Thymus (tissue), 11 donors: ENCODE results near the gene SCYGR5. TPM values are rescaled to one million over a fixed set of nuclear protein-coding genes. Genes with fewer than 3 reads are reported as not detected.

Experiments
- DNase-seq, 9 donors: peaks; one replicate each; pipeline ENCODE4 v3.0.0-alpha.2; 2013; ENCODE audit warnings: low spot score in 9 of 9, low read depth in 6 of 9, missing footprints in 1 of 9
- H3K27ac ChIP-seq, 2 donors: one replicate each; pipeline ENCODE4 v1.5.1; 2013; ENCODE audit warnings: control low read depth in 1 of 2, low read depth in 1 of 2, low read length in 1 of 2, mild to moderate bottlenecking in 1 of 2, moderate library complexity in 1 of 2
- H3K27me3 ChIP-seq, 2 donors: one replicate each; pipeline ENCODE4 v1.5.1; 2013; ENCODE audit warnings: low read length in 1 of 2; ENCODE audit not compliant: control insufficient read depth in 2 of 2, insufficient read depth in 1 of 2
- H3K36me3 ChIP-seq, 2 donors: one replicate each; pipeline ENCODE4 v1.5.1; 2013; ENCODE audit warnings: low read length in 1 of 2, mild to moderate bottlenecking in 1 of 2, moderate library complexity in 1 of 2; ENCODE audit not compliant: control insufficient read depth in 2 of 2, insufficient read depth in 2 of 2
- H3K4me1 ChIP-seq, 2 donors: one replicate each; pipeline ENCODE4 v1.5.1; 2013; ENCODE audit warnings: low read length in 2 of 2; ENCODE audit not compliant: control insufficient read depth in 2 of 2, insufficient read depth in 2 of 2
- H3K4me3 ChIP-seq, 2 donors: one replicate each; pipeline ENCODE4 v1.5.1; 2013; ENCODE audit warnings: low read length in 2 of 2, control low read depth in 1 of 2, mild to moderate bottlenecking in 1 of 2
- H3K9me3 ChIP-seq, 2 donors: one replicate each; pipeline ENCODE4 v1.5.1; 2013; ENCODE audit warnings: low read length in 1 of 2, mild to moderate bottlenecking in 1 of 2; ENCODE audit not compliant: control insufficient read depth in 2 of 2, insufficient read depth in 1 of 2
- WGBS: extraction: QIAGEN DNeasy Blood & Tissue Kit; methylation state at CpG from one replicate; pipeline ENCODE4 v1.1.7; 2013; 5-methylcytosine and 5-hydroxymethylcytosine counted together
- polyA plus RNA-seq: library from polyadenylated mRNA; stranded (reverse); fragments of 200-250 nt; gene quantifications from one replicate; pipeline ENCODE4 v1.2.3, GENCODE V29; 2013
- total RNA-seq: library from RNA; stranded (reverse); fragments of 120-200 nt; gene quantifications from one replicate; pipeline ENCODE4 v1.2.4, GENCODE V29; 2013
- donor health status: healthy.

Gene SCYGR5
- total and polyA plus RNA-seq, 2 donors = not detected

DNA sequence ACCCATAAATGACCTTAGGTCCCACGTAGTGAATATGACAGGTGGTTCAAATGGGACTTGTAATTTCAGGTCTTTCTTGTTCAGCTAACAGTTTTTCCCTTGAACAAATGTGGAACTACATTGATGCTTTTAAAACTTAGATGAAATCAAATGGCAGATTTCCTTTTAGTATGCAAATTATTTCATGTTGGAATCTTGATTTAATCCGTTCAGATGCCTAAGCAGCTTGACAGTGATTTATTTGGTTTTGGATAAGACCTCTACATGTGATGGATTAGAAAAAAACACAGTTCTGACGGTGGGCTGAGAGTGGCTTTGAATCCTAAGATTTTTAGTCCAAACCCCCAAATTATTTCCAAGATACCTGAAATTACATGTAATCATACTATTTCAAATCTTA is 32.4 kb upstream of the SCYGR5 start:
- 88% methylated on average over 3 of the region's 3 CpGs for WGBS
- no peak for DNase-seq

DNA sequence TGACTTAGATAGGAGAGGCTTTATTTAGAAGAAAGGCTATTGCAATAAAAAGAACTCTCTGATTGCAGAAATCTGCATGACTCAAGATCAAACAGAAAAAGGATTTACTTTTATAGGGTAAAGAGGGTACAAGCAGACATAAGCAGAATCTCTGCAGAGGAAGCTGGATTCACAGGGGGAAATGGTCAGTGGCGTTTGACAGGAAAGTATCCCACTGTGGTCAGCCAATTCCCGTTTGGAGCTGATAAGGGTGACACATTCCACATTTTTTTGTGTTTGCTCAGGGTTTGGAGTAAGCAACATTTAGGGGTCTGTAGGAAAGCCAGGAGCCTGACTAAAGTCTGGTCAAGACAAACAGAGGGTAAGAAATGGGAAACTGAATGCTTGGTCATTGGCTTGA is 23.9 kb upstream of the SCYGR5 start:
- Histone ChIP-seq H3K27me3 (no peaks in the 10 kb centered on the region), H3K9me3 (no peaks in the 10 kb centered on the region), H3K4me3 (no peak overlapping the region), H3K27ac (no peak overlapping the region), H3K36me3 (no peaks in the 10 kb centered on the region), H3K4me1 (no peaks in the 10 kb centered on the region)
- no peak for DNase-seq
- WGBS = 70% methylated on average over 2 of the region's 2 CpGs

More for the DNA sequence above, 32.4 kb upstream of the SCYGR5 start:
- H3K27ac ChIP-seq = no peak overlapping the region
- no peak overlapping the region for H3K4me3 ChIP-seq
- no peaks in the 10 kb centered on the region for H3K4me1 ChIP-seq
- no peaks in the 10 kb centered on the region for H3K27me3 ChIP-seq
- H3K9me3 ChIP-seq = no peaks in the 10 kb centered on the region
- no peaks in the 10 kb centered on the region for H3K36me3 ChIP-seq

- Histone ChIP-seq H3K36me3 (no peaks in the 10 kb centered on the region), H3K27ac (no peak overlapping the region), H3K9me3 (no peaks in the 10 kb centered on the region), H3K4me1 (no peaks in the 10 kb centered on the region), H3K27me3 (no peaks in the 10 kb centered on the region), H3K4me3 (no peak overlapping the region)
- 91% methylated on average over 5 of the region's 5 CpGs for WGBS
- DNase-seq = no peak
These were observed 22.5 kb upstream of the SCYGR5 start for GRCh38 chr2:227643990-227644551.

GRCh38 chr2:227653419-227653818 is 13.2 kb upstream of the SCYGR5 start:
- H3K4me1 ChIP-seq = no peaks in the 10 kb centered on the region
- H3K4me3 ChIP-seq = no peak overlapping the region
- H3K36me3 ChIP-seq = no peaks in the 10 kb centered on the region
- H3K9me3 ChIP-seq = no peaks in the 10 kb centered on the region
- no peak overlapping the region for H3K27ac ChIP-seq
- no peaks in the 10 kb centered on the region for H3K27me3 ChIP-seq
- 78% methylated on average over 4 of the region's 4 CpGs for WGBS
- DNase-seq = no peak

GRCh38 chr2:227654426-227654825 is 12.2 kb upstream of the SCYGR5 start:
- H3K36me3 ChIP-seq = no peaks in the 10 kb centered on the region
- no peak overlapping the region for H3K4me3 ChIP-seq
- no peaks in the 10 kb centered on the region for H3K9me3 ChIP-seq
- 70% methylated on average over 1 of the region's 1 CpG for WGBS
- no peaks in the 10 kb centered on the region for H3K27me3 ChIP-seq
- no peak overlapping the region for H3K27ac ChIP-seq
- H3K4me1 ChIP-seq = no peaks in the 10 kb centered on the region
- DNase-seq = no peak

GRCh38 chr2:227655454-227655853 is 11.2 kb upstream of the SCYGR5 start:
- WGBS = 96% methylated on average over 1 of the region's 1 CpG
- no peak overlapping the region for H3K27ac ChIP-seq
- no peaks in the 10 kb centered on the region for H3K4me1 ChIP-seq

DNA sequence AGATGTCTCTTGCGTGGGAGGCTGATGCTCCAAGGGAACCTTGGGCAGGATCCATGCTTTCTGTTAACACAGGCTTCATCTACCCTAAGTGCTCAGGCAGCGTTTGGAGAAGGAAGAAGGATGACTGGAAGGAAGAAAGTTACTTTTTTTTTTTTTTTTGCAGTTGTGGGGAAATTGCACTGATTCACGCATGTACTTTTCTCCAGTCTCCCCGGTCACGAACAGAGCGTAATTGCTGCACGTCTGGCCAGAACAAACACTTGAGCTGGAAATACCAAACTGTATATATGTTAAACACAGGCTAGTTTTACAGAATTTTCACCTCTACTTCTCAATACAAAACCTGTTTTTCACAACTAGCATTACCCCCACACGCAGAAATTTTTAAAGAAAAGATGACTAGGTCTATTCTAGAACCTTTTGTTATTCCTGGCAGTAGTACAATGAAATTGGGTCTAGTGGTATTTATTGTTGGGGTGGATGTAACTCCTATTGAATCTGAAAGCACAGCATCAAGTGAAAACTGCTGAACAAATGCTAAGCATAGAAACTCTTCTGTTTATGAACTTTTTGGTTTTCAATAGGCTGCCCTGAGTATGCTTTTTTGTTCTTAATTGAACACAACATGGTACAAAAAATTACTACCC is 9.3 kb upstream of the SCYGR5 start:
- 91% methylated on average over 8 of the region's 8 CpGs for WGBS
- no peaks in the 10 kb centered on the region for H3K9me3 ChIP-seq
- no peak for DNase-seq

More at GRCh38 chr2:227655454-227655853, 11.2 kb upstream of the SCYGR5 start:
- no peaks in the 10 kb centered on the region for H3K27me3 ChIP-seq
- H3K36me3 ChIP-seq = no peaks in the 10 kb centered on the region
- no peaks in the 10 kb centered on the region for H3K9me3 ChIP-seq
- no peak overlapping the region for H3K4me3 ChIP-seq
- DNase-seq = no peak

DNA sequence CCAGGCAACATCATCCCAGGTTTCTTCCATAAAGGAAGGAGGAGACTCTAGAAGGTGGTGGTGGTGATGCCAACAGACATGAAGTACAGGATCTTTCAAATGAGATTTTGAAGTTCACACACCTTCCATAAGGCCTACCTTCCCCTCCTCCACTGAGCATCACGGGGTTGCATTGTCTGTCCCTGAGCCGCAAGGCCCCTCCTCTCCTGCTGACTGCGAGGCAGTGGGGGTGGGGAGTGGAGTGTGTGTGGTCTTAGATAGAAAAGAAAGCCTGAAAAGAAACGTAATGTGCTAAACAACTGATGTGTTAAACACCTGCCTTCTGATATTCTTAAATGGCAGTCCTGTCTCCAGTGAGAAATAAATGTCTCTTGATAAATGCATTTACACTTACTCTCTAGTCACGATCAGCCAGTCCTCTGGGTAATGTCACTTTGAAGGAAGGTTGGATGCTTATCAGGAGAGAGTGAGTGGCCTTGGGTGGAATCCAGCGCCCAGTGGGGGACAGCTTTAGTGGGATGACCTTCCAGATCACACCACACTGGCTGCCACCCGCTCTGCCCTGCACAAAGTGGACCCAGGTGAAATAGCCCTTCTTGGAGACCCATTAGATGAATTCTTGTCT is 5.5 kb upstream of the SCYGR5 start:
- Histone ChIP-seq H3K4me3 (no peak overlapping the region), H3K9me3 (no peaks in the 10 kb centered on the region), H3K4me1 (no peaks in the 10 kb centered on the region), H3K27ac (no peak overlapping the region), H3K27me3 (no peaks in the 10 kb centered on the region), H3K36me3 (no peaks in the 10 kb centered on the region)
- no peak for DNase-seq
- 89% methylated on average over 7 of the region's 7 CpGs for WGBS

More for the DNA sequence above, 9.3 kb upstream of the SCYGR5 start:
- Histone ChIP-seq H3K36me3 (no peaks in the 10 kb centered on the region), H3K27ac (no peak overlapping the region), H3K27me3 (no peaks in the 10 kb centered on the region), H3K4me1 (no peaks in the 10 kb centered on the region), H3K4me3 (no peak overlapping the region)

DNA sequence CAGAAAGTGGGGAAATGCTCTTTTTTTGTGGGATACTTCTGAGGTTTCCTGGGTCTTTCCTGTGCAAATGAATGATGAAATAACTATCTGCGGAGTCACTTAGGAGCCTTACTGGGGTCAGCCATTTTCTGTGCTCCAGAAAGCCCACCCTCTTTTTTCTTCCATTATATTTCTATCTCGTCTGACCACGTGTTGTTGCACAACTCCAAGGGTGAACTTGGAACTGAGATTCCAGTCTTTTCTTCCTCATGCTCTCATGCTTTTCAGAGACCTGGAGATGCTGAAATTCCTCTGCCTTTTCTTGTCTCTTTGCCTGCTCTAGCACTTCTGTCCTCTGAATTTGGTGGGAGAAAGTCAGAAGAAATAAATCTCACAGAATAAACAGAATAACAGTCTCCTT is 4.8 kb upstream of the SCYGR5 start:
- no peaks in the 10 kb centered on the region for H3K36me3 ChIP-seq
- no peaks in the 10 kb centered on the region for H3K27me3 ChIP-seq
- 81% methylated on average over 3 of the region's 3 CpGs for WGBS
- no peak for DNase-seq
- no peaks in the 10 kb centered on the region for H3K4me1 ChIP-seq
- H3K4me3 ChIP-seq = no peak overlapping the region
- no peak overlapping the region for H3K27ac ChIP-seq
- no peaks in the 10 kb centered on the region for H3K9me3 ChIP-seq
